Measurements from ENCODE around the gene UBA3. TPM values are rescaled to one million over a fixed set of nuclear protein-coding genes. Genes with fewer than 3 reads are reported as not detected.

Gene UBA3
- total and polyA plus RNA-seq, 8 donors, result 61.3 to 99.0 (median 85.3) TPM

- no peaks in the 10 kb centered on the region for H3K27me3 ChIP-seq
- peaks cover 38 to 76% of the 10 kb centered on the region in 2 donors for H3K4me1 ChIP-seq
- ATAC-seq (no peak), DNase-seq (no peak)
- TF ChIP-seq, protein P1, sequence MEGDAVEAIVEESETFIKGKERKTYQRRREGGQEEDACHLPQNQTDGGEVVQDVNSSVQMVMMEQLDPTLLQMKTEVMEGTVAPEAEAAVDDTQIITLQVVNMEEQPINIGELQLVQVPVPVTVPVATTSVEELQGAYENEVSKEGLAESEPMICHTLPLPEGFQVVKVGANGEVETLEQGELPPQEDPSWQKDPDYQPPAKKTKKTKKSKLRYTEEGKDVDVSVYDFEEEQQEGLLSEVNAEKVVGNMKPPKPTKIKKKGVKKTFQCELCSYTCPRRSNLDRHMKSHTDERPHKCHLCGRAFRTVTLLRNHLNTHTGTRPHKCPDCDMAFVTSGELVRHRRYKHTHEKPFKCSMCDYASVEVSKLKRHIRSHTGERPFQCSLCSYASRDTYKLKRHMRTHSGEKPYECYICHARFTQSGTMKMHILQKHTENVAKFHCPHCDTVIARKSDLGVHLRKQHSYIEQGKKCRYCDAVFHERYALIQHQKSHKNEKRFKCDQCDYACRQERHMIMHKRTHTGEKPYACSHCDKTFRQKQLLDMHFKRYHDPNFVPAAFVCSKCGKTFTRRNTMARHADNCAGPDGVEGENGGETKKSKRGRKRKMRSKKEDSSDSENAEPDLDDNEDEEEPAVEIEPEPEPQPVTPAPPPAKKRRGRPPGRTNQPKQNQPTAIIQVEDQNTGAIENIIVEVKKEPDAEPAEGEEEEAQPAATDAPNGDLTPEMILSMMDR (IDR thresholded peaks at IDR 0.05), result no peak
- no peaks in the 10 kb centered on the region for H3K9me3 ChIP-seq
- H3K36me3 ChIP-seq, result no peaks in the 10 kb centered on the region
- H3K27ac ChIP-seq, result peak overlapping the region; percentile 96 to 98
- no peak overlapping the region for H3K4me3 ChIP-seq
- intact Hi-C loops (cut with DNase I), result no loop called here
Measured at GRCh38 chr3:69082361-69082760, 2.2 kb upstream of the UBA3 start.

DNA sequence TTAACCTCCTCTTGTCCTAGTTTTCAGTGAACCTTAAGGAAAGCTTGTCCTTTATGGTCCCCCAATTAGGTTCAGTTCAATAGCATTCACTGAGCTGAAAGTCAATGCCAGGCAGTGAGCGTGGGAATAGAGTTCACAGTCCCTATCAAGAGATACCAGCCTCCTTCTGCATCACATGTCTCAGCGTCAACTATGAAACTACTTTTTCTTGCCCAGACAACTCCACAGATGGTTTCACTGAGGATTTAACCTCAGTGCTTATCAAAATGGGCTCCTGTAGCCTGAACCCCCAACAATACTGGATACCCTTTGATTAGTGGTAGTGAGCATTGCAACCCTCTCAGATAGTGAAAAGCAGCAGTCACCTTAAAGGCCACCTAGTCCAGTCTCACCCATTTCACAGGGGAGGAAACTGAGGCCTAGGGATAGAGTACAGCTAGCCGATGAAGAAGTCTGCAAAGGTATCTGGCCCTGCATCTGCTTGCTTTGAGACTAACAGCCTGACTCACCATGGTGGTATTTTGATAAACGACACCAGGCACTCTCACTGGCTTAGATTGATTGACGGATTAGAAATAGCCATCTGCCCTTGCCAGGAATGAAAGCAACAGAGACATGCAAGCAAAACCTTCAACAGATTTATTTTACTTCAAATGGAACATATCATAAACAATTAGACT, 1.6 kb upstream of the UBA3 start:
- Histone ChIP-seq H3K36me3 (no peaks in the 10 kb centered on the region), H3K9me3 (no peaks in the 10 kb centered on the region), H3K4me1 (peaks cover 32 to 74% of the 10 kb centered on the region in 2 donors), H3K27me3 (no peaks in the 10 kb centered on the region), H3K27ac (peak overlapping the region; percentile 96 to 98), H3K4me3 (no peak overlapping the region)
- intact Hi-C loops (cut with DNase I), result no loop called here
- no peak for DNase-seq
- ATAC-seq, result no peak
- TF ChIP-seq, protein P1 (IDR thresholded peaks at IDR 0.05), result no peak

- peak in 1 of 4 donors; percentile 83 for DNase-seq
- no peaks in the 10 kb centered on the region for H3K27me3 ChIP-seq
- intact Hi-C loops (cut with DNase I), result no loop called here
- peak; percentile 43 for ATAC-seq
- TF ChIP-seq, protein P1 (IDR thresholded peaks at IDR 0.05), result no peak
- H3K27ac ChIP-seq, result peak overlapping the region; percentile 67 to 90
- no peaks in the 10 kb centered on the region for H3K9me3 ChIP-seq
- H3K4me3 ChIP-seq, result peak overlapping the region; percentile 83 to 85
- peaks cover 30 to 69% of the 10 kb centered on the region in 2 donors for H3K4me1 ChIP-seq
- H3K36me3 ChIP-seq, result peaks cover 0 to 3% of the 10 kb centered on the region in 2 donors
Measured at GRCh38 chr3:69079269-69080159, 651 bp downstream of the UBA3 start.

- Histone ChIP-seq H3K36me3 (peaks cover 0 to 21% of the 10 kb centered on the region in 2 donors), H3K4me1 (peaks cover 0 to 13% of the 10 kb centered on the region in 2 donors), H3K9me3 (no peaks in the 10 kb centered on the region), H3K4me3 (no peak overlapping the region), H3K27me3 (no peaks in the 10 kb centered on the region), H3K27ac (no peak overlapping the region)
- TF ChIP-seq, protein P1 (IDR thresholded peaks at IDR 0.05), result no peak
- ATAC-seq (no peak), DNase-seq (no peak)
- intact Hi-C loops (cut with DNase I), result no loop called here
Measured at GRCh38 chr3:69072928-69073327, 7.2 kb downstream of the UBA3 start.

- intact Hi-C loops (cut with DNase I), result no loop called here
- ATAC-seq, result no peak
- no peak overlapping the region for H3K27ac ChIP-seq
Measured at GRCh38 chr3:69066121-69066520, 14.0 kb downstream of the UBA3 start.

More at GRCh38 chr3:69066121-69066520, 14.0 kb downstream of the UBA3 start:
- H3K4me1 ChIP-seq, result no peaks in the 10 kb centered on the region
- TF ChIP-seq, protein P1 (IDR thresholded peaks at IDR 0.05), result no peak
- no peaks in the 10 kb centered on the region for H3K27me3 ChIP-seq
- no peak for DNase-seq
- H3K9me3 ChIP-seq, result no peaks in the 10 kb centered on the region
- H3K36me3 ChIP-seq, result peaks cover 0 to 35% of the 10 kb centered on the region in 2 donors
- no peak overlapping the region for H3K4me3 ChIP-seq

Data from left lung (tissue), 10 donors.